Bronchial epithelial cell (primary cell): ENCODE results near the gene WDR41. TPM values are rescaled to one million over a fixed set of nuclear protein-coding genes. Genes with fewer than 3 reads are reported as not detected.

Source experiments
- DNase-seq: peaks from one replicate; pipeline ENCODE4 v3.0.0-alpha.2; 2010; ENCODE audit warnings: low read depth
- FAIRE-seq: peaks from 2 replicates; lab custom pipeline; 2011; peaks lifted over from hg19 to GRCh38; lab: Jason Lieb, UNC
- H3K27me3 ChIP-seq: 2 replicates; pipeline ENCODE4 v1.5.1; 2011; ENCODE audit warnings: low read length; ENCODE audit not compliant: control insufficient read depth, insufficient read depth
- H3K36me3 ChIP-seq: 2 replicates; pipeline ENCODE4 v1.5.1; 2011; ENCODE audit warnings: low read length; ENCODE audit not compliant: control insufficient read depth, insufficient read depth
- H3K4me3 ChIP-seq: 2 replicates; pipeline ENCODE4 v1.5.1; 2011; ENCODE audit warnings: mild to moderate bottlenecking, low read depth, low read length, control low read depth
- total RNA-seq: library from RNA; depleted of rRNA; stranded (reverse); fragments of >200 nt; gene quantifications from 2 replicates; pipeline ENCODE4 v1.2.1, GENCODE V29; 2014
- TF ChIP-seq, protein P1 (sequence below): IDR thresholded peaks from 2 replicates; pipeline ENCODE4 v1.5.1; 2011; ENCODE audit warnings: mild to moderate bottlenecking, moderate library complexity, low read length, control low read depth, inconsistent platforms; ENCODE audit not compliant: insufficient read depth, severe bottlenecking

Gene WDR41
- total RNA-seq, 1 donor from 2014 or later, result 148 TPM

DNA sequence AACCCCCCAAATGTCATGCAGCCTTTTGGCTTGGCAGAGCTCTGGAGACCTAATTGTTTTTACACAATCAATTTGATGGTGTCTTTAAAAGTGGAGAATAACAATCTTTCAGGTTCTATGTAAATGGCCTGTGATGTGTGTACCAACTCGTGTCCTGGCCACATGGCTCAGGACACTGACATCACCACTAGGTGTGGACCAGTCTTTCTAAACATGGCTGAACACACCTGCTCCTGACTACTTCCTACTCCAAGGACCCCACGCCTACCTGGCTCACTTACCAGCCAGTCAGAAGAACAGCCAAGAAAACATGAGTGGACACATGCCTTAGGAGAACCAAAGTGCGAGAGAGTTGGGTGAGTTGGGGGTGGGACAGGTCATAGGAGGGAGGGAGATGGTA is 71.2 kb downstream of the WDR41 start:
- H3K4me3 ChIP-seq, result no peak overlapping the region
- H3K27me3 ChIP-seq, result no peaks in the 10 kb centered on the region
- FAIRE-seq, result no peak
- no peak for DNase-seq
- TF ChIP-seq, protein P1, sequence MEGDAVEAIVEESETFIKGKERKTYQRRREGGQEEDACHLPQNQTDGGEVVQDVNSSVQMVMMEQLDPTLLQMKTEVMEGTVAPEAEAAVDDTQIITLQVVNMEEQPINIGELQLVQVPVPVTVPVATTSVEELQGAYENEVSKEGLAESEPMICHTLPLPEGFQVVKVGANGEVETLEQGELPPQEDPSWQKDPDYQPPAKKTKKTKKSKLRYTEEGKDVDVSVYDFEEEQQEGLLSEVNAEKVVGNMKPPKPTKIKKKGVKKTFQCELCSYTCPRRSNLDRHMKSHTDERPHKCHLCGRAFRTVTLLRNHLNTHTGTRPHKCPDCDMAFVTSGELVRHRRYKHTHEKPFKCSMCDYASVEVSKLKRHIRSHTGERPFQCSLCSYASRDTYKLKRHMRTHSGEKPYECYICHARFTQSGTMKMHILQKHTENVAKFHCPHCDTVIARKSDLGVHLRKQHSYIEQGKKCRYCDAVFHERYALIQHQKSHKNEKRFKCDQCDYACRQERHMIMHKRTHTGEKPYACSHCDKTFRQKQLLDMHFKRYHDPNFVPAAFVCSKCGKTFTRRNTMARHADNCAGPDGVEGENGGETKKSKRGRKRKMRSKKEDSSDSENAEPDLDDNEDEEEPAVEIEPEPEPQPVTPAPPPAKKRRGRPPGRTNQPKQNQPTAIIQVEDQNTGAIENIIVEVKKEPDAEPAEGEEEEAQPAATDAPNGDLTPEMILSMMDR, result no peak
- no peaks in the 10 kb centered on the region for H3K36me3 ChIP-seq

DNA sequence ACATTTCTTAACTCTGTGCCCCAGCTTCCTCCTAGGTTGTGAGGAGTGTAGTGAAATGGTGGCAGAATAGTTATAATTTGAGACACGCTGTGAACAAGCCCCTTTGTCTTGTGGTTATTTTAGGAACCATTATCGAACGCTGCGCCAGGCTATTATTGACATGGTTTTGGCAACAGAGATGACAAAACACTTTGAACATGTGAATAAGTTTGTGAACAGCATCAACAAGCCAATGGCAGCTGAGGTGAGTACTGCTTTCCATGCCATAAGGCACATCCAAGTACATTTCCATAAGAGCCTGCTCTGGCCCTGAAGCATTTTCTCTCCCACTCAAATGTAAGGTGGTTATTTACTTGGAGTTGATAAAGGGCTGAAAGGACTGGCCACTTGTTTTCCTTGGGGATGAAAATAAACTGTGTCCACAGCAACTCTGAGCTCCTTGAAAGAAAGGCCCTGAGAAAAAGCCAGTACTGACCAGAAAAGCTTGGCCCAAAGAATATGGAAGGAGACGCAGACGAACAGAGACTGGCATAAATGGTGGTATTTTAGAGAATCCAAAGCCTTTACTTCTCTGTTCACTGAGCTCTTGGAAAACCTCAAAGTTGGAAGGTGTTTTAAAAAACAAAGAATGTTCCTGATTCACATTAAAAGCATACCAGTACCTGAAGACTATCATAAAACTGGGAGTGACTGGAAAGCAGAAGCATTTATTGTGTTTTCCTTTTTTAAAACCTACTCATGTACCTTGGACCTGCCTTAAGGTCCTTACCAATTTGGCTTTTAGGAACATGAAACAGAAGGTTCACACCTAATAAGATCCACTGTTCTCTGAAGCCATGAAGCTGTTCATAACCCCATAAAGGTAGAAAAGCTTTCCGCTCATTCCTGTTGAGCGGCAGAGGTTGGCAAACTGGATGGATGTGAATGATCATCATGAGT is 72.2 kb downstream of the WDR41 start:
- no peaks in the 10 kb centered on the region for H3K36me3 ChIP-seq
- FAIRE-seq (no peak), DNase-seq (no peak)
- no peaks in the 10 kb centered on the region for H3K27me3 ChIP-seq
- no peak overlapping the region for H3K4me3 ChIP-seq
- TF ChIP-seq, protein P1, result no peak

DNA sequence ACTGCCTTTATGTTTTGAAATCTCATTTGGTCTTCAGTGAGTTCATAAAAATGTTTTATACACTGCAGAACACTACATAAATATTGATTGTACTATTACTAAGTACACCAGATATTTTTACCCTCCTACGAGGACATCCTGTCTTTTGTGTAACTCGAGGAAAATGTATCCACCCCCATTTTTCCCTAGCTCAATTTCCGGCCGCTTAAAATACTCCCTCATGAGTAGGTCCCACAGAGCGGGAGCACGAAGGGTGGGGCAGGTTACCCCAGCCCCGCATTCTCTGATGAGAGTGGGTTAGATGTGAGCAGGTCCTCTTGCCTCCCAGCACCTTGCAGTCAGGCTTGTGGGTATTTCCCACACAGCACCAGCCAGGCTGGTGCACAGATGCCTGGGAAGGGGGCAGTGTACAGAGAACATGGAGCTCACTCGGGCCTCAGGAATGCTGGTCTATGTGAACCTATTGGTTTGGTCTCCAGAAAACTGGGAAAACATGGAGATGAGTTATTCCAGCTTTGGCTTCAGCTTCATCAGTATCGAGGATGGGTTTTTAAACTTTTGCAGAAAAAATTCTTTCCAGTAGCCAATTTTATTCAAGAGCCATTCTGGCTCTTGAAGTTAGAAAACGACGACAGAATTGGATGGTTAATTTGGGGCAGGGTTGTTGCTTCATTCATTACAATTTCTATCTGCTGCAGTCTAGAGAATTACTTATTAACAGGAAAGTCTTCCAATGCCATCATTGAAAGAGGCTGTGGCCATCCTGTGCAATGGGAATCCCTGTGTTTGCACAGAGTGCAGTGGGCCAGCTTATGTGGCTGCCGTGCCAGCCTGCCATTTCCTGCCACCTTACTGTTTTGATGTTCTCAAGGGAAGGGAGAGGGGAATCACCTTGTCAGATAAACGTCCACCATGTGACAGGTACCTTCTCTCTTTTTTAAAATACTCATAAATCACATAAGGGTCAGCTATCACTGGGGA is 73.2 kb downstream of the WDR41 start:
- DNase-seq (peak; percentile 76), FAIRE-seq (no peak)
- Histone ChIP-seq H3K4me3 (no peak overlapping the region), H3K27me3 (no peaks in the 10 kb centered on the region), H3K36me3 (no peaks in the 10 kb centered on the region)
- TF ChIP-seq, protein P1, result no peak

DNA sequence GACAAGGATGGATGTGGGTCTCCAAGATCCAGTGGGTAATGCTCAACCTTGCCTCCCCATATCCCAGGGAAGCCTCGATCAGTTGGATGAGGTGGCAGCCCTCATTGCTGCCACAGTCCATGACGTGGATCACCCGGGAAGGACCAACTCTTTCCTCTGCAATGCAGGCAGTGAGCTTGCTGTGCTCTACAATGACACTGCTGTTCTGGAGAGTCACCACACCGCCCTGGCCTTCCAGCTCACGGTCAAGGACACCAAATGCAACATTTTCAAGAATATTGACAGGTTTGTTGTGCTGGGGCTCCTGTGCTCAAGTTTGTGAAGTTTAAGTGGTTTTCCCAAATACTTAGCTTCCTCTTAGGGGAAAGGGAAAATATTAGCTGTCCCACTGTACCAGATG is 74.0 kb downstream of the WDR41 start:
- no peaks in the 10 kb centered on the region for H3K36me3 ChIP-seq
- FAIRE-seq (no peak), DNase-seq (no peak)
- TF ChIP-seq, protein P1, result no peak
- no peaks in the 10 kb centered on the region for H3K27me3 ChIP-seq
- H3K4me3 ChIP-seq, result no peak overlapping the region

DNA sequence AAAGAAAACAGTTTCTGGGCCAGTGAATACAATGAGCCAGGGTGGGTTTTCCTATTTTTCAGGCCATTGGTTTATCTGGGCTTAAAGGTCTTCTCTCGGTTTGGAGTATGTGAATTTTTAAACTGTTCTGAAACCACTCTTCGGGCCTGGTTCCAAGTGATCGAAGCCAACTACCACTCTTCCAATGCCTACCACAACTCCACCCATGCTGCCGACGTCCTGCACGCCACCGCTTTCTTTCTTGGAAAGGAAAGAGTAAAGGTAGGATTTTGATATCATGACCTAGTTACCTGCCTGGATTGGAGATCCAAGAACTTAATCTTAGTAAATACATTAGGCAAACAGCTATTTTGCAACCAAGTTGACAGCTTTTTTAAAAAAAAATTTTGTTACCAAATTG is 79.1 kb downstream of the WDR41 start:
- no peaks in the 10 kb centered on the region for H3K27me3 ChIP-seq
- H3K4me3 ChIP-seq, result no peak overlapping the region
- TF ChIP-seq, protein P1, result no peak
- FAIRE-seq (no peak), DNase-seq (no peak)
- no peaks in the 10 kb centered on the region for H3K36me3 ChIP-seq
